Right atrium auricular region (tissue), 2 donors: ENCODE results near the gene ANKHD1. TPM values are rescaled to one million over a fixed set of nuclear protein-coding genes. Genes with fewer than 3 reads are reported as not detected.

ENCODE experiments used
- DNase-seq: peaks from one replicate; pipeline ENCODE4 v3.0.0-alpha.2; 2019; ENCODE audit warnings: low spot score
- H3K27ac ChIP-seq, 2 donors: fragments of 200-600 bp; sonication (generic); 1 replicate in 1 of 2; 2 replicates in 1 of 2; pipeline ENCODE4 v1.5.1; 2016 to 2019
- H3K27me3 ChIP-seq, 2 donors: fragments of 200-600 bp; sonication (generic); one replicate each; pipeline versions ENCODE4 v1.5.1 to v1.6.0; 2017 to 2019
- H3K36me3 ChIP-seq: fragments of 200-600 bp; sonication (generic); one replicate; pipeline ENCODE4 v1.5.1; 2016
- H3K4me1 ChIP-seq, 2 donors: fragments of 200-600 bp; sonication (generic); one replicate each; pipeline versions ENCODE4 v1.5.1 to v1.6.0; 2017 to 2019
- H3K4me3 ChIP-seq, 2 donors: fragments of 200-600 bp; sonication (generic); 1 replicate in 1 of 2; 2 replicates in 1 of 2; pipeline ENCODE4 v1.5.1; 2017 to 2019; ENCODE audit warnings: mild to moderate bottlenecking in 1 of 2, moderate library complexity in 1 of 2
- H3K9me3 ChIP-seq, 2 donors: fragments of 200-600 bp; sonication (generic); one replicate each; pipeline ENCODE4 v1.5.1; 2019
- total RNA-seq, 2 donors: library from RNA; depleted of rRNA; stranded (reverse); fragments of >200 nt; gene quantifications; one replicate each; pipeline ENCODE4 v1.1.0, GENCODE V29; 2016
- TF ChIP-seq, protein P1 (sequence below), 2 donors: fragments of 200-600 bp; sonication (generic); IDR thresholded peaks; one replicate each; pipeline ENCODE4 v1.5.1; 2019; ENCODE audit warnings: antibody characterized with exemption in 2 of 2

Gene ANKHD1
- total RNA-seq, 2 donors from 2014 or later: 50.4 to 58.6 TPM

DNA sequence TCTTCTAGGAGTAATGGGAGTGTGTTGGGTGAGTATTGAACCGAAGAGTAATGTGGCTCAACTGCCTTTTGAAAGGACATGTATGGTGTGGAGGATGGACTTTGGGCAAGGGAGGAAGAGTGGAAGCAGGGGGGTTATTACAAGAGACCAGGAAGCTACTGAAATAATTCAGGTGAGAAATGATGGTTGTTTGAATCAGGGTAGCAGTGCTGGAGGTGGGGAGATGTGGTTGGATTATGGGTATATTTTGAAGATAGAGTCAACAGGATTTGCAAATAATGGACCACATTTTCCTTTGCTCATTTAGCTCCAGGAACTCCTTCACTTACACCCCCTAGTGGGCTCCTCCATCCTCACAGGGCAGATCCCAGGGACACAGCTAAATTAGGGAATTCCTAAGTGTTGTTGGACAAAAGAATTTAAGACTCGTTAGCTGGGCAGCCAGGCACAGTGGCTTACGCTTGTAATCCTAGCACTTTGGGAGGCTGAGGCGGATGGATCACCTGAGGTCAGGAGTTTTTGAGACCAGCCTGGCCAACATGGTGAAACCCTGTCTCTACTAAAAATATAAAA, 42.8 kb upstream of the ANKHD1 start:
- Histone ChIP-seq H3K27me3 (no peaks in the 10 kb centered on the region), H3K9me3 (no peaks in the 10 kb centered on the region), H3K4me1 (peaks cover 0 to 16% of the 10 kb centered on the region in 2 donors), H3K4me3 (no peak overlapping the region), H3K36me3 (no peaks in the 10 kb centered on the region), H3K27ac (no peak overlapping the region)
- TF ChIP-seq, protein P1, sequence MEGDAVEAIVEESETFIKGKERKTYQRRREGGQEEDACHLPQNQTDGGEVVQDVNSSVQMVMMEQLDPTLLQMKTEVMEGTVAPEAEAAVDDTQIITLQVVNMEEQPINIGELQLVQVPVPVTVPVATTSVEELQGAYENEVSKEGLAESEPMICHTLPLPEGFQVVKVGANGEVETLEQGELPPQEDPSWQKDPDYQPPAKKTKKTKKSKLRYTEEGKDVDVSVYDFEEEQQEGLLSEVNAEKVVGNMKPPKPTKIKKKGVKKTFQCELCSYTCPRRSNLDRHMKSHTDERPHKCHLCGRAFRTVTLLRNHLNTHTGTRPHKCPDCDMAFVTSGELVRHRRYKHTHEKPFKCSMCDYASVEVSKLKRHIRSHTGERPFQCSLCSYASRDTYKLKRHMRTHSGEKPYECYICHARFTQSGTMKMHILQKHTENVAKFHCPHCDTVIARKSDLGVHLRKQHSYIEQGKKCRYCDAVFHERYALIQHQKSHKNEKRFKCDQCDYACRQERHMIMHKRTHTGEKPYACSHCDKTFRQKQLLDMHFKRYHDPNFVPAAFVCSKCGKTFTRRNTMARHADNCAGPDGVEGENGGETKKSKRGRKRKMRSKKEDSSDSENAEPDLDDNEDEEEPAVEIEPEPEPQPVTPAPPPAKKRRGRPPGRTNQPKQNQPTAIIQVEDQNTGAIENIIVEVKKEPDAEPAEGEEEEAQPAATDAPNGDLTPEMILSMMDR (IDR thresholded peaks at IDR 0.05): peak in 1 of 2 donors; percentile 47
- DNase-seq: no peak

DNA sequence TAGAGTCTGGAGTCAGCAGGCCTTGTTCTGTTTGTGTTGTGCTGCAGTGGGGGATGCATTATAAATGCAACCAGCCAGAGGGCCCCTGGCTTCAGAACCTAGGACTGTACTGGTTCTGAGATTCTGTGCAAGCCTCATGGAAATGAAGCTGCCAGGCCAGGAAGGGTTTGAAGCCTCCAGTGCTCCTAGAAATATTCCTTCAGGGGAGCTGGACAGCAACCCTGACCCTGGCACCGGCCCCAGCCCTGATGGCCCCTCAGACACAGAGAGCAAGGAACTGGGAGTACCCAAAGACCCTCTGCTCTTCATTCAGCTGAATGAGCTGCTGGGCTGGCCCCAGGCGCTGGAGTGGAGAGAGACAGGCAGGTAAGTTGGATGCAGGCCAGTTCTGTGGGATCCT, 41.5 kb upstream of the ANKHD1 start, which contains the start of gene SLC4A9:
SLC4A9 (plus strand) TSS at position 94 of the 400 bp plus-strand sequence; CDS start at position 137, 43 bp downstream.
- Histone ChIP-seq H3K27me3 (no peaks in the 10 kb centered on the region), H3K4me1 (peaks cover 0 to 16% of the 10 kb centered on the region in 2 donors), H3K9me3 (no peaks in the 10 kb centered on the region), H3K27ac (no peak within 1 kb of the TSS), H3K4me3 (no peak within 1 kb of the TSS), H3K36me3 (no peaks in the 10 kb centered on the region)
- DNase-seq: no peak
- TF ChIP-seq, protein P1 (IDR thresholded peaks at IDR 0.05): no peak

DNA sequence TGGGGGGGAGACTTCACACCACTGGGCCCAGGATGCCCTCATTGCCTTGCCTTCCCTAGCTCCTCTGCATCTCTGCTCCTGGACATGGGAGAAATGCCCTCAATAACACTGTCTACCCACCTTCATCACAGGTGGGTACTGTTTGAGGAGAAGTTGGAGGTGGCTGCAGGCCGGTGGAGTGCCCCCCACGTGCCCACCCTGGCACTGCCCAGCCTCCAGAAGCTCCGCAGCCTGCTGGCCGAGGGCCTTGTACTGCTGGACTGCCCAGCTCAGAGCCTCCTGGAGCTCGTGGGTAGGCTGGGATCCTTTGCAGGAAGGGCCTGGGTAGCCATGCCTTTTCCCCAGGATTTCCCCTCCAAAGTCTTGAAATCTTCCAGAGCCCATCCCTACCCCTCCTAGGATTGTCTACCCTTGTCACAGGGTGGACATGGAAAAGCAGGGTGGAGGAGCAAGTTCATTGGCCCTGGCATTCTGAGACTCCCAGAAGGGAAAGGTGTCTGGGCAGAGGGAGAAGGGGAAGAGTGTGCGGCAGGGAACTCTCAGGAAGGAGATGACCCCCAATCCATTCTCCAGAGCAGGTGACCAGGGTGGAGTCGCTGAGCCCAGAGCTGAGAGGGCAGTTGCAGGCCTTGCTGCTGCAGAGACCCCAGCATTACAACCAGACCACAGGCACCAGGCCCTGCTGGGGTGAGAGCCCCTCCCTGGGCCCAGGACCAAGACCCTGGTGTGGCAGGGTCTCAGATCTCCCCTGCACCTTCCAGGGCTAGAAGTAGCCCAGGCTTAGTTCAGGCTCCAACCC, 40.8 kb upstream of the ANKHD1 start:
- DNase-seq: no peak
- H3K9me3 ChIP-seq: no peaks in the 10 kb centered on the region
- no peak overlapping the region for H3K4me3 ChIP-seq
- TF ChIP-seq, protein P1 (IDR thresholded peaks at IDR 0.05): no peak
- no peaks in the 10 kb centered on the region for H3K27me3 ChIP-seq
- no peaks in the 10 kb centered on the region for H3K36me3 ChIP-seq
- H3K4me1 ChIP-seq: peaks cover 0 to 16% of the 10 kb centered on the region in 2 donors
- H3K27ac ChIP-seq: no peak overlapping the region

DNA sequence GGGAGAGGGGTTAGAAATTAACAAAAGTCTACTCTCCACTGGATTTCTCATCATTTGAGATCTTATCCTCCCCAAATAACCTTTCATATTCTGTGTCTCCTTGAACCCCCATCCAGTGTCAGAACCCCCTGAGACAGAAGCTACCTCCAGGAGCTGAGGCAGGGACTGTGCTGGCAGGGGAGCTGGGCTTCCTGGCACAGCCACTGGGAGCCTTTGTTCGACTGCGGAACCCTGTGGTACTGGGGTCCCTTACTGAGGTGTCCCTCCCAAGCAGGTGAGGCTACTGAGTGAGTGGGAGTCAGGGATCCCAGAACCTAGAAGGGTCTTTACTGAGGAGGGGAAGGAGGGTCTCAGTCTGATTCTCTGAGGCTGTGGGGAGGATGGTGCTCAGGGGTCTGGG, 39.7 kb upstream of the ANKHD1 start:
- TF ChIP-seq, protein P1 (IDR thresholded peaks at IDR 0.05): no peak
- Histone ChIP-seq H3K27me3 (no peaks in the 10 kb centered on the region), H3K36me3 (no peaks in the 10 kb centered on the region), H3K27ac (no peak overlapping the region), H3K4me1 (peaks cover 0 to 16% of the 10 kb centered on the region in 2 donors), H3K4me3 (no peak overlapping the region), H3K9me3 (no peaks in the 10 kb centered on the region)
- no peak for DNase-seq

DNA sequence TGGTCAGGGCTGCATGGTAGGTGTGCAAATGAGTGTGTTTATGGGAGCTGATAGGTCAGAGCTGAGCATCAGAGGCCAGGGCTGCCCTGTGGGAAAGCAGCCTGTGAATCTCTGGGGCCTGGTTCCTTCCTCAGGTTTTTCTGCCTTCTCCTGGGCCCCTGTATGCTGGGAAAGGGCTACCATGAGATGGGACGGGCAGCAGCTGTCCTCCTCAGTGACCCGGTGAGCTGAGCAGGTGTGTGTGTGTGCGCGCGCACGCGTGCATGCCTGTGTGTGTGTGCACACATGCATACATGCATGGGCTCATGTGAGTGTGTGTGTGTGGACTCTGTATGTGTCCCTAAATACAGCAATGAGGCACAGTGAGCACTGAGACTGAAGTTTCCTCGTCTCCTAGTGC, 39.3 kb upstream of the ANKHD1 start:
- H3K27me3 ChIP-seq: no peaks in the 10 kb centered on the region
- TF ChIP-seq, protein P1 (IDR thresholded peaks at IDR 0.05): no peak
- no peak for DNase-seq

More for the DNA sequence above, 39.3 kb upstream of the ANKHD1 start:
- Histone ChIP-seq H3K27ac (no peak overlapping the region), H3K4me1 (peaks cover 0 to 14% of the 10 kb centered on the region in 2 donors), H3K36me3 (no peaks in the 10 kb centered on the region), H3K9me3 (no peaks in the 10 kb centered on the region), H3K4me3 (no peak overlapping the region)
